ENCODE data around the gene ODAD2.

DNA sequence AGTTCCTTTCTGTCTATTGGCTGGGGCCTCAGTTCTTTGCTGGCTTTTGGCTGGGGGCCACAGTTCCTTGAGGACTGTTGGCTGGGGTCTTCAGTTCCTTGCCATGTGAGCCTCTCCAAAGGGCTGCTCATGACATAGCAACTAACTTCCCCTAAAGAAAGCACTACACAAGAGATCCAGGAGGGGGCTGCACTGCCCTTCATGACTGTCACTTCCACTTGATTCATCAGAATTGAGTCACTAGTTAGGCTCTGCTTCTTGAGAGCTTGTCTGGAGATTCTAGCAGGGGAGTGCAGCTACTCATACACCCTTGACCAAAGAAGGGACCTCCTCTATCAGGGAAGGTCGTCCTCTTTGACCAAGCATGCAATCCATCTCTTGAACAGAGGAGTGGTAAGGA, 215.2 kb downstream of the ODAD2 start:
- TF ChIP-seq EZH2 (optimal IDR thresholded peaks at IDR 0.05; ENCODE audit: low read depth, low read length) (no peak), EZH2phosphoT487 (IDR thresholded peaks at IDR 0.05; ENCODE audit: low read length) (no peak)
- TF ChIP-seq, protein P1, sequence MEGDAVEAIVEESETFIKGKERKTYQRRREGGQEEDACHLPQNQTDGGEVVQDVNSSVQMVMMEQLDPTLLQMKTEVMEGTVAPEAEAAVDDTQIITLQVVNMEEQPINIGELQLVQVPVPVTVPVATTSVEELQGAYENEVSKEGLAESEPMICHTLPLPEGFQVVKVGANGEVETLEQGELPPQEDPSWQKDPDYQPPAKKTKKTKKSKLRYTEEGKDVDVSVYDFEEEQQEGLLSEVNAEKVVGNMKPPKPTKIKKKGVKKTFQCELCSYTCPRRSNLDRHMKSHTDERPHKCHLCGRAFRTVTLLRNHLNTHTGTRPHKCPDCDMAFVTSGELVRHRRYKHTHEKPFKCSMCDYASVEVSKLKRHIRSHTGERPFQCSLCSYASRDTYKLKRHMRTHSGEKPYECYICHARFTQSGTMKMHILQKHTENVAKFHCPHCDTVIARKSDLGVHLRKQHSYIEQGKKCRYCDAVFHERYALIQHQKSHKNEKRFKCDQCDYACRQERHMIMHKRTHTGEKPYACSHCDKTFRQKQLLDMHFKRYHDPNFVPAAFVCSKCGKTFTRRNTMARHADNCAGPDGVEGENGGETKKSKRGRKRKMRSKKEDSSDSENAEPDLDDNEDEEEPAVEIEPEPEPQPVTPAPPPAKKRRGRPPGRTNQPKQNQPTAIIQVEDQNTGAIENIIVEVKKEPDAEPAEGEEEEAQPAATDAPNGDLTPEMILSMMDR (IDR thresholded peaks at IDR 0.05; ENCODE audit: low read length), result peak; percentile 75
